ENCODE measurements around the gene RNF31. TPM values are rescaled to one million over a fixed set of nuclear protein-coding genes. Genes with fewer than 3 reads are reported as not detected.

Gene RNF31
- polyA plus RNA-seq, 1 of the 3 experiments (the other 2 are of a cell fraction) = 19.2 TPM

DNA sequence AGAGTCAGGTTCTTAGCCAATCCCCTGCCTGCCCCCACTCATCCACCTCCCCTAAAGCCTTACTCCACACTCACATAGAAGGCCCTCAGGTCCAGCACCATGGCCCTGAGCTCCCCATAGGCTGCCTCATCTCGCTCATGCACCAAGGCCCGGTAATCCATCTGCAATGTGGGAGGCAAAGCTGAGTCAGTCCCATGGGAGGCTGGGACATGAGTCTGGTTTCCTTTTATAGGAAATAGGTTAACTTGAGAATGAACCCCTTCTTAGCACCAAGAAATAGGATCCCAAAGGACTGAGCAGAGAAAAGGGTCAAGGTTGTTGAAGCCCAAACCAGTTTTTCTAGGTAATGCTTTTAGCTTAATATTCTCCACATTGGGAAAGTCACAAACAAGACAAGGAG, 3.8 kb upstream of the RNF31 start:
- Histone ChIP-seq H3K36me3 (replicated peaks in 1 of 2; ENCODE audit: control insufficient read depth in 1 of 2, insufficient read depth in 2 of 2, low read length in 1 of 2) (peaks cover 24 to 33% of the 10 kb centered on the region in 2 experiments), H3K4me2 (no peak overlapping the region), H3K9ac (no peak overlapping the region), H2AFZ (ENCODE audit: low read depth) (no peak overlapping the region), H4K20me1 (ENCODE audit: insufficient read depth) (peaks cover 4% of the 10 kb centered on the region; the same call in 1 of the 2 replicates), H3K4me1 (ENCODE audit: control insufficient read depth in 1 of 2, insufficient read depth in 2 of 2, low read depth in 1 of 2, low read length in 1 of 2) (peaks cover 14 to 32% of the 10 kb centered on the region in 2 experiments), H3K79me2 (ENCODE audit: insufficient read depth) (peaks cover 67% of the 10 kb centered on the region), H3K9me2 (no peaks in the 10 kb centered on the region), H3F3A (replicated peaks; ENCODE audit: insufficient read depth) (peaks cover 20% of the 10 kb centered on the region), H3K9me3 (no peaks in the 10 kb centered on the region), H3K27me3 (ENCODE audit: insufficient read depth) (no peaks in the 10 kb centered on the region), H3K4me3 (ENCODE audit: low read depth in 2 of 2, low read length in 1 of 2) (no peak overlapping the region), H3K27ac (ENCODE audit: low read depth in 2 of 2, low read length in 1 of 2) (no peak overlapping the region)
- ChIA-PET CTCF (interaction anchor here (0.9 kb wide), 1 partner anchor 35 kb away, joined by 4 read pairs; no protein-coding TSS in a partner anchor), POLR2A (no interaction called here)
- no peak for TF ChIP-seq GATA2 (CRISPR knock-in tag; IDR thresholded peaks at IDR 0.05)
- TF ChIP-seq MXI1 (IDR thresholded peaks at IDR 0.05; ENCODE audit: low read depth, low read length) = no peak
- TF ChIP-seq, protein P1, sequence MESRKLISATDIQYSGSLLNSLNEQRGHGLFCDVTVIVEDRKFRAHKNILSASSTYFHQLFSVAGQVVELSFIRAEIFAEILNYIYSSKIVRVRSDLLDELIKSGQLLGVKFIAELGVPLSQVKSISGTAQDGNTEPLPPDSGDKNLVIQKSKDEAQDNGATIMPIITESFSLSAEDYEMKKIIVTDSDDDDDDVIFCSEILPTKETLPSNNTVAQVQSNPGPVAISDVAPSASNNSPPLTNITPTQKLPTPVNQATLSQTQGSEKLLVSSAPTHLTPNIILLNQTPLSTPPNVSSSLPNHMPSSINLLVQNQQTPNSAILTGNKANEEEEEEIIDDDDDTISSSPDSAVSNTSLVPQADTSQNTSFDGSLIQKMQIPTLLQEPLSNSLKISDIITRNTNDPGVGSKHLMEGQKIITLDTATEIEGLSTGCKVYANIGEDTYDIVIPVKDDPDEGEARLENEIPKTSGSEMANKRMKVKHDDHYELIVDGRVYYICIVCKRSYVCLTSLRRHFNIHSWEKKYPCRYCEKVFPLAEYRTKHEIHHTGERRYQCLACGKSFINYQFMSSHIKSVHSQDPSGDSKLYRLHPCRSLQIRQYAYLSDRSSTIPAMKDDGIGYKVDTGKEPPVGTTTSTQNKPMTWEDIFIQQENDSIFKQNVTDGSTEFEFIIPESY (IDR thresholded peaks at IDR 0.05; ENCODE audit: borderline replicate concordance, low read depth) = no peak
- TF ChIP-seq NRF1 (IDR thresholded peaks at IDR 0.05; ENCODE audit: low read depth, low read length) = no peak
- TF ChIP-seq, protein P2, sequence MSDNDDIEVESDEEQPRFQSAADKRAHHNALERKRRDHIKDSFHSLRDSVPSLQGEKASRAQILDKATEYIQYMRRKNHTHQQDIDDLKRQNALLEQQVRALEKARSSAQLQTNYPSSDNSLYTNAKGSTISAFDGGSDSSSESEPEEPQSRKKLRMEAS (IDR thresholded peaks at IDR 0.05; ENCODE audit: low read depth) = no peak
- TF ChIP-seq, protein P3, sequence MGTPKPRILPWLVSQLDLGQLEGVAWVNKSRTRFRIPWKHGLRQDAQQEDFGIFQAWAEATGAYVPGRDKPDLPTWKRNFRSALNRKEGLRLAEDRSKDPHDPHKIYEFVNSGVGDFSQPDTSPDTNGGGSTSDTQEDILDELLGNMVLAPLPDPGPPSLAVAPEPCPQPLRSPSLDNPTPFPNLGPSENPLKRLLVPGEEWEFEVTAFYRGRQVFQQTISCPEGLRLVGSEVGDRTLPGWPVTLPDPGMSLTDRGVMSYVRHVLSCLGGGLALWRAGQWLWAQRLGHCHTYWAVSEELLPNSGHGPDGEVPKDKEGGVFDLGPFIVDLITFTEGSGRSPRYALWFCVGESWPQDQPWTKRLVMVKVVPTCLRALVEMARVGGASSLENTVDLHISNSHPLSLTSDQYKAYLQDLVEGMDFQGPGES (IDR thresholded peaks at IDR 0.05; ENCODE audit: low read depth, low read length) = no peak
- no peak for TF ChIP-seq NFIC (IDR thresholded peaks at IDR 0.05; ENCODE audit: borderline replicate concordance)
- no peak for TF ChIP-seq MEF2A (IDR thresholded peaks at IDR 0.05; ENCODE audit: borderline replicate concordance, low read depth)
- TF ChIP-seq TEAD4 (IDR thresholded peaks at IDR 0.05; ENCODE audit: borderline replicate concordance, insufficient read depth) = no peak
- no peak for TF ChIP-seq YY1 (IDR thresholded peaks at IDR 0.05; ENCODE audit: low read depth)
- TF ChIP-seq TAF1 (IDR thresholded peaks at IDR 0.05; ENCODE audit: borderline replicate concordance, low read depth, low read length) = no peak
- no peak for TF ChIP-seq SIN3A (IDR thresholded peaks at IDR 0.05; ENCODE audit: borderline replicate concordance, low read depth, low read length)
- TF ChIP-seq RXRA (IDR thresholded peaks at IDR 0.05; ENCODE audit: borderline replicate concordance, low read depth) = no peak
- TF ChIP-seq JUND (IDR thresholded peaks at IDR 0.05) = no peak
- TF ChIP-seq GABPA (IDR thresholded peaks at IDR 0.05; ENCODE audit: low read depth) = no peak
- no peak for TF ChIP-seq FOSL2 (IDR thresholded peaks at IDR 0.05; ENCODE audit: borderline replicate concordance, low read depth)
- no peak for TF ChIP-seq FOXJ3 (CRISPR knock-in tag; IDR thresholded peaks at IDR 0.05)
- no peak for TF ChIP-seq RFX5 (IDR thresholded peaks at IDR 0.05; ENCODE audit: low read length)
- TF ChIP-seq, protein P4, sequence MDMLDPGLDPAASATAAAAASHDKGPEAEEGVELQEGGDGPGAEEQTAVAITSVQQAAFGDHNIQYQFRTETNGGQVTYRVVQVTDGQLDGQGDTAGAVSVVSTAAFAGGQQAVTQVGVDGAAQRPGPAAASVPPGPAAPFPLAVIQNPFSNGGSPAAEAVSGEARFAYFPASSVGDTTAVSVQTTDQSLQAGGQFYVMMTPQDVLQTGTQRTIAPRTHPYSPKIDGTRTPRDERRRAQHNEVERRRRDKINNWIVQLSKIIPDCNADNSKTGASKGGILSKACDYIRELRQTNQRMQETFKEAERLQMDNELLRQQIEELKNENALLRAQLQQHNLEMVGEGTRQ (IDR thresholded peaks at IDR 0.05; ENCODE audit: borderline replicate concordance, low read depth, low read length) = no peak
- no peak for DNase-seq
- WGBS (ENCODE audit: low lambda C conversion rate) = 86% methylated on average over 2 of the region's 2 CpGs

Data from SK-N-SH (cell line).